ENCODE measurements around the gene PXDN. TPM values are rescaled to one million over a fixed set of nuclear protein-coding genes. Genes with fewer than 3 reads are reported as not detected.

The PXDN gene, protein sequence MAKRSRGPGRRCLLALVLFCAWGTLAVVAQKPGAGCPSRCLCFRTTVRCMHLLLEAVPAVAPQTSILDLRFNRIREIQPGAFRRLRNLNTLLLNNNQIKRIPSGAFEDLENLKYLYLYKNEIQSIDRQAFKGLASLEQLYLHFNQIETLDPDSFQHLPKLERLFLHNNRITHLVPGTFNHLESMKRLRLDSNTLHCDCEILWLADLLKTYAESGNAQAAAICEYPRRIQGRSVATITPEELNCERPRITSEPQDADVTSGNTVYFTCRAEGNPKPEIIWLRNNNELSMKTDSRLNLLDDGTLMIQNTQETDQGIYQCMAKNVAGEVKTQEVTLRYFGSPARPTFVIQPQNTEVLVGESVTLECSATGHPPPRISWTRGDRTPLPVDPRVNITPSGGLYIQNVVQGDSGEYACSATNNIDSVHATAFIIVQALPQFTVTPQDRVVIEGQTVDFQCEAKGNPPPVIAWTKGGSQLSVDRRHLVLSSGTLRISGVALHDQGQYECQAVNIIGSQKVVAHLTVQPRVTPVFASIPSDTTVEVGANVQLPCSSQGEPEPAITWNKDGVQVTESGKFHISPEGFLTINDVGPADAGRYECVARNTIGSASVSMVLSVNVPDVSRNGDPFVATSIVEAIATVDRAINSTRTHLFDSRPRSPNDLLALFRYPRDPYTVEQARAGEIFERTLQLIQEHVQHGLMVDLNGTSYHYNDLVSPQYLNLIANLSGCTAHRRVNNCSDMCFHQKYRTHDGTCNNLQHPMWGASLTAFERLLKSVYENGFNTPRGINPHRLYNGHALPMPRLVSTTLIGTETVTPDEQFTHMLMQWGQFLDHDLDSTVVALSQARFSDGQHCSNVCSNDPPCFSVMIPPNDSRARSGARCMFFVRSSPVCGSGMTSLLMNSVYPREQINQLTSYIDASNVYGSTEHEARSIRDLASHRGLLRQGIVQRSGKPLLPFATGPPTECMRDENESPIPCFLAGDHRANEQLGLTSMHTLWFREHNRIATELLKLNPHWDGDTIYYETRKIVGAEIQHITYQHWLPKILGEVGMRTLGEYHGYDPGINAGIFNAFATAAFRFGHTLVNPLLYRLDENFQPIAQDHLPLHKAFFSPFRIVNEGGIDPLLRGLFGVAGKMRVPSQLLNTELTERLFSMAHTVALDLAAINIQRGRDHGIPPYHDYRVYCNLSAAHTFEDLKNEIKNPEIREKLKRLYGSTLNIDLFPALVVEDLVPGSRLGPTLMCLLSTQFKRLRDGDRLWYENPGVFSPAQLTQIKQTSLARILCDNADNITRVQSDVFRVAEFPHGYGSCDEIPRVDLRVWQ (N-terminal part only)
- total RNA-seq (2012; rRNA removed) (148 and 153 TPM in 2 replicates), polyA plus RNA-seq (2012; rRNA removed) (268 and 332 TPM in 2 replicates), Bru-seq, nascent RNA (percentile 96 among the genes with signal in this experiment), BruChase-seq, experiment 1, labeled RNA remaining after a 6-hour chase (percentile 96 among the genes with signal in this experiment), BruChase-seq, experiment 2, labeled RNA remaining after a 2-hour chase (percentile 94 among the genes with signal in this experiment)
- 300 and 432 TPM in 2 replicates for polyA plus RNA-seq (2012; cell fraction: cytosol; rRNA removed)
- 369 and 399 TPM in 2 replicates for polyA plus RNA-seq (2012; cell fraction: nucleus; rRNA removed; ENCODE audit: low replicate concordance)
- long read RNA-seq, full-length matches to known transcripts: 47 of 1,062 reads
- long read RNA-seq, partial matches to known transcripts: 824 of 1,062 reads
- long read RNA-seq, other reads (novel, unspliced or antisense): 191 of 1,062 reads

DNA sequence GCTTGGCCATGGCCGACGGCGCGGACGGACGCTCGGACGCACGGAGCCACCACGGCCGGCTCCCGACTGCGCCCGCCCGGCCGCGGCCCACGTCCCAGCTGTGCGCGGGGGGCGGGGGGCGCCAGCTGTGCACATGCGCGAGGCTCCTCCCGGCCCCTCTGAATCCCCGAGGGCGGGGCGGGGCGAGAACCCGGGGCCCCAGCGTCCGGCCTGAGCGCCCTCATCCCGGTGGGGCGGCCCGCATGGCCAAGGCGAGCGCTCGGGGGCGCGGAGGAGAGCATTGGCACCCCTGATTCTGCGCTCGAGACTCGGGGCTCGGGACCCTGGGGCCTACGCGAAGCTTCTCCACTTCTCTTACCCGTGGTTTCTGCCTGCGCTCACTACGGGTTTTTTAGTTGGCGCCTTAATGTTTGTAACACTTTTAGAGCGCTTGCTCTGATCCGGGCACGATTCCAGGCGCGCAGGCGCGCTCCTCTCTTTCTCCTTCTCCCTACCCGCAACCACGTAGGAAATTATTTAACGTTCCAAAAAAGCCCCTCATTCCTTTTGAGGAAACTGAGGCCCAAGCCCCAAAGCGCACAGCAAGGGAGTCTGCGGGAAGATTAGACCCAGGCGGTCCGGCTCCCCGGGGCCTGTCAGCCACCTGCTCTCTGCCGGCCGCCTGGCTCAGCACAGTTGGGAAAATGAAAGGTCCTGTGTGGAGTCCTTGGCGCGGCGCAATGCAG is at the start of gene PXDN:
PXDN (minus strand) TSS at position 70 of the 725 bp plus-strand sequence; CDS start at position 10, 60 bp downstream.
- peak within 1 kb of the TSS; percentile 95 for H2AK9ac ChIP-seq (replicated peaks; ENCODE audit: low read depth, low read length, poor library complexity)
- peak within 1 kb of the TSS; percentile 52 for H3K4me3 ChIP-seq (ENCODE audit: insufficient read depth, low read depth, low read length)
- H3K9me1 ChIP-seq (ENCODE audit: insufficient read depth, low read length): peaks cover 35% of the 10 kb centered on the region
- in situ Hi-C loops (cut with MboI; ENCODE audit: low sequenced_read_pairs) (loop anchor here (5.0 kb wide), 1 partner anchor 67 kb away; no protein-coding TSS in a partner anchor), intact Hi-C loops (cut with micrococcal nuclease) (loop anchor here (5.0 kb wide), 2 partner anchors 37 to 1067 kb away; partner anchors contain the start of gene TMEM18), dilution Hi-C loops (cut with HindIII; ENCODE audit: low sequenced_read_pairs, unreplicated experiment) (no loop called here)
- WGBS, 2 experiments (ENCODE audit: extremely low coverage in 2 of 2, insufficient read length in 1 of 2): 1% methylated on average over 24 of the region's 71 CpGs; no CpG with 5 or more reads in 1 of the 2 experiments
- peak within 1 kb of the TSS; percentile 97 for H3K27ac ChIP-seq (ENCODE audit: insufficient read depth, low read length)
- H3K9ac ChIP-seq (ENCODE audit: low read depth, low read length): peak within 1 kb of the TSS; percentile 75
- H3K4me1 ChIP-seq (ENCODE audit: control insufficient read depth, insufficient read depth, low read length): peaks cover 26% of the 10 kb centered on the region
- H3K27me3 ChIP-seq (ENCODE audit: control insufficient read depth, insufficient read depth, low read length): no peaks in the 10 kb centered on the region
- 0 out of 2 replicates have a peak within 1 kb of the TSS, but pooled peaks have one; percentile 65 for H2BK20ac ChIP-seq (ENCODE audit: low read depth, low read length)
- H2BK5ac ChIP-seq (ENCODE audit: low read depth, low read length, poor library complexity, severe bottlenecking): peak within 1 kb of the TSS; percentile 76
- peak within 1 kb of the TSS; percentile 7; the same call in 1 of the 3 replicates for H2BK15ac ChIP-seq (ENCODE audit: low read depth, low read length)
- H3K4me2 ChIP-seq (ENCODE audit: low read depth, low read length): peak within 1 kb of the TSS; percentile 65
- BruUV-seq (replicated peaks): no TSS peak
- H4K5ac ChIP-seq (ENCODE audit: low read depth, low read length): no peak within 1 kb of the TSS; the same call in 1 of the 2 replicates
- peaks cover 9% of the 10 kb centered on the region for H3K36me3 ChIP-seq (ENCODE audit: control insufficient read depth, insufficient read depth, low read length)
- peaks cover 36% of the 10 kb centered on the region for H4K20me1 ChIP-seq (ENCODE audit: insufficient read depth, low read length)
- DNase-seq (peak; percentile 65), ATAC-seq (ENCODE audit: low read depth) (peak; percentile 68)
- ChIA-PET CTCF (no interaction called here), POLR2A (ENCODE audit: unreplicated experiment) (no interaction called here)
- peak within 1 kb of the TSS; percentile 71 for H3K23ac ChIP-seq (ENCODE audit: low read depth, low read length)
- H4K8ac ChIP-seq (ENCODE audit: low read depth in 2 of 2, low read length in 2 of 2): peak within 1 kb of the TSS; percentile 62 to 64; a peak in 3 of 4 replicates
- peak within 1 kb of the TSS; percentile 43 for H3K14ac ChIP-seq (replicated peaks; ENCODE audit: low read depth, low read length)
- H3K4ac ChIP-seq (ENCODE audit: low read depth, low read length): peak within 1 kb of the TSS; percentile 92
- peaks cover 5 to 51% of the 10 kb centered on the region in 2 experiments; a peak in 3 of 4 replicates for H3K79me1 ChIP-seq (ENCODE audit: low read depth in 1 of 2, low read length in 2 of 2)
- peak within 1 kb of the TSS; percentile 46; the same call in 1 of the 2 replicates for H3K56ac ChIP-seq (ENCODE audit: extremely low read depth, insufficient read depth, low read length)
- peak within 1 kb of the TSS; percentile 73; the same call in 1 of the 2 replicates for H2AK5ac ChIP-seq (ENCODE audit: low read depth, low read length)
- peak within 1 kb of the TSS; percentile 73 for H2BK120ac ChIP-seq (ENCODE audit: low read depth, low read length)
- peak within 1 kb of the TSS; percentile 21; the same call in 1 of the 2 replicates for H3K18ac ChIP-seq (ENCODE audit: low read depth, low read length)
- no peaks in the 10 kb centered on the region for H3K9me3 ChIP-seq (ENCODE audit: control insufficient read depth, insufficient read depth, low read length)
- H2AFZ ChIP-seq (replicated peaks; ENCODE audit: low read length, poor library complexity): peak within 1 kb of the TSS; percentile 85
- H4K91ac ChIP-seq (ENCODE audit: insufficient read depth, low read depth, low read length): peak within 1 kb of the TSS; percentile 75
- peak; percentile 92 for TF ChIP-seq POLR2A (IDR thresholded peaks at IDR 0.05; ENCODE audit: low read depth, low read length)
- TF ChIP-seq MXI1 (IDR thresholded peaks at IDR 0.05; ENCODE audit: borderline replicate concordance, low read depth, low read length): peak; percentile 68; the same call in 1 of the 2 replicates
- no peak for TF ChIP-seq CEBPB (IDR thresholded peaks at IDR 0.05; ENCODE audit: low read depth, low read length)
- TF ChIP-seq, protein P1, sequence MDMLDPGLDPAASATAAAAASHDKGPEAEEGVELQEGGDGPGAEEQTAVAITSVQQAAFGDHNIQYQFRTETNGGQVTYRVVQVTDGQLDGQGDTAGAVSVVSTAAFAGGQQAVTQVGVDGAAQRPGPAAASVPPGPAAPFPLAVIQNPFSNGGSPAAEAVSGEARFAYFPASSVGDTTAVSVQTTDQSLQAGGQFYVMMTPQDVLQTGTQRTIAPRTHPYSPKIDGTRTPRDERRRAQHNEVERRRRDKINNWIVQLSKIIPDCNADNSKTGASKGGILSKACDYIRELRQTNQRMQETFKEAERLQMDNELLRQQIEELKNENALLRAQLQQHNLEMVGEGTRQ (IDR thresholded peaks at IDR 0.05; ENCODE audit: low read depth, low read length): no peak
- TF ChIP-seq, protein P2, sequence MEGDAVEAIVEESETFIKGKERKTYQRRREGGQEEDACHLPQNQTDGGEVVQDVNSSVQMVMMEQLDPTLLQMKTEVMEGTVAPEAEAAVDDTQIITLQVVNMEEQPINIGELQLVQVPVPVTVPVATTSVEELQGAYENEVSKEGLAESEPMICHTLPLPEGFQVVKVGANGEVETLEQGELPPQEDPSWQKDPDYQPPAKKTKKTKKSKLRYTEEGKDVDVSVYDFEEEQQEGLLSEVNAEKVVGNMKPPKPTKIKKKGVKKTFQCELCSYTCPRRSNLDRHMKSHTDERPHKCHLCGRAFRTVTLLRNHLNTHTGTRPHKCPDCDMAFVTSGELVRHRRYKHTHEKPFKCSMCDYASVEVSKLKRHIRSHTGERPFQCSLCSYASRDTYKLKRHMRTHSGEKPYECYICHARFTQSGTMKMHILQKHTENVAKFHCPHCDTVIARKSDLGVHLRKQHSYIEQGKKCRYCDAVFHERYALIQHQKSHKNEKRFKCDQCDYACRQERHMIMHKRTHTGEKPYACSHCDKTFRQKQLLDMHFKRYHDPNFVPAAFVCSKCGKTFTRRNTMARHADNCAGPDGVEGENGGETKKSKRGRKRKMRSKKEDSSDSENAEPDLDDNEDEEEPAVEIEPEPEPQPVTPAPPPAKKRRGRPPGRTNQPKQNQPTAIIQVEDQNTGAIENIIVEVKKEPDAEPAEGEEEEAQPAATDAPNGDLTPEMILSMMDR (conservative IDR thresholded peaks at IDR 0.05; ENCODE audit: low read depth, low read length): 0 out of 2 replicates have a peak, but pooled peaks have one; percentile 1
- TF ChIP-seq CHD1 (IDR thresholded peaks at IDR 0.05; ENCODE audit: low read depth, low read length): no peak
- no peak for TF ChIP-seq FOS (IDR thresholded peaks at IDR 0.05; ENCODE audit: low read depth, low read length)
